Stimulated activated CD4-positive, alpha-beta T cell treated with anti-CD3 and anti-CD28 coated beads, Interleukin-2, amount 100 ng/mL, for 4 hours (primary cell): ENCODE measurements around the gene GTF3C1.

Source experiments
- DNase-seq: peaks from one replicate; pipeline ENCODE4 v3.0.0-alpha.2; 2020; ENCODE audit warnings: low read depth

Gene GTF3C1

GRCh38 chr16:27516365-27516764, 33.3 kb downstream of the GTF3C1 start:
- DNase-seq: no peak

- no peak for DNase-seq
Observed at GRCh38 chr16:27515874-27516353, 33.8 kb downstream of the GTF3C1 start.

- no peak for DNase-seq
Observed at GRCh38 chr16:27514806-27515205, 34.9 kb downstream of the GTF3C1 start.

- no peak for DNase-seq
Observed at GRCh38 chr16:27511657-27512448, 37.9 kb downstream of the GTF3C1 start.

GRCh38 chr16:27508476-27508875, 41.2 kb downstream of the GTF3C1 start:
- DNase-seq: no peak

GRCh38 chr16:27506771-27507170, 42.9 kb downstream of the GTF3C1 start:
- no peak for DNase-seq

- no peak for DNase-seq
Observed at GRCh38 chr16:27505297-27506236, 44.1 kb downstream of the GTF3C1 start.

- no peak for DNase-seq
Observed at GRCh38 chr16:27503662-27504061, 46.1 kb downstream of the GTF3C1 start.

- no peak for DNase-seq
Observed at GRCh38 chr16:27500801-27501200, 48.9 kb downstream of the GTF3C1 start.

GRCh38 chr16:27499659-27500055, 50.1 kb downstream of the GTF3C1 start:
- no peak for DNase-seq

- DNase-seq: no peak
Observed at GRCh38 chr16:27498916-27499658, 50.6 kb downstream of the GTF3C1 start.

- DNase-seq: no peak
Observed at GRCh38 chr16:27498031-27498825, 51.5 kb downstream of the GTF3C1 start.

GRCh38 chr16:27495191-27495590, 54.5 kb downstream of the GTF3C1 start:
- no peak for DNase-seq

GRCh38 chr16:27492588-27492979, 57.1 kb downstream of the GTF3C1 start:
- no peak for DNase-seq

- no peak for DNase-seq
Observed at GRCh38 chr16:27491894-27492587, 57.7 kb downstream of the GTF3C1 start.

GRCh38 chr16:27489906-27490305, 59.8 kb downstream of the GTF3C1 start:
- no peak for DNase-seq

GRCh38 chr16:27489421-27489820, 60.3 kb downstream of the GTF3C1 start:
- no peak for DNase-seq

- no peak for DNase-seq
Observed at GRCh38 chr16:27486760-27487159, 63.0 kb downstream of the GTF3C1 start.

GRCh38 chr16:27486344-27486743, 63.4 kb downstream of the GTF3C1 start:
- no peak for DNase-seq

- no peak for DNase-seq
Observed at GRCh38 chr16:27485811-27486210, 63.9 kb downstream of the GTF3C1 start.

GRCh38 chr16:27485126-27485525, 64.6 kb downstream of the GTF3C1 start:
- no peak for DNase-seq
